Activated naive CD8-positive, alpha-beta T cell treated with anti-CD3 and anti-CD28 coated beads, Interleukin-2, amount 50 U/mL, for 24 hours (primary cell): ENCODE results near the gene RNLS.

Source experiments
- ATAC-seq: fragments of 150-1000 bp; cut with Tn5 transposase; one replicate; pipeline ENCODE4 v1.10.0; 2021
- DNase-seq: peaks from one replicate; pipeline ENCODE4 v3.0.0; 2021
- H3K27ac Mint-ChIP-seq: one replicate; pipeline ENCODE4 v1.8.0; 2021; ENCODE audit warnings: mild to moderate bottlenecking, mixed read lengths
- H3K27me3 Mint-ChIP-seq: one replicate; pipeline ENCODE4 v1.8.0; 2021; ENCODE audit warnings: mixed read lengths
- H3K36me3 Mint-ChIP-seq: one replicate; pipeline ENCODE4 v1.8.0; 2021; ENCODE audit warnings: low read depth, mixed read lengths
- H3K4me1 Mint-ChIP-seq: one replicate; pipeline ENCODE4 v1.8.0; 2021; ENCODE audit warnings: mixed read lengths
- H3K4me3 Mint-ChIP-seq: one replicate; pipeline ENCODE4 v1.8.0; 2021; ENCODE audit warnings: mild to moderate bottlenecking, moderate library complexity, mixed read lengths
- H3K9me3 Mint-ChIP-seq: one replicate; pipeline ENCODE4 v1.8.0; 2021; ENCODE audit warnings: mixed read lengths

The RNLS gene

DNA sequence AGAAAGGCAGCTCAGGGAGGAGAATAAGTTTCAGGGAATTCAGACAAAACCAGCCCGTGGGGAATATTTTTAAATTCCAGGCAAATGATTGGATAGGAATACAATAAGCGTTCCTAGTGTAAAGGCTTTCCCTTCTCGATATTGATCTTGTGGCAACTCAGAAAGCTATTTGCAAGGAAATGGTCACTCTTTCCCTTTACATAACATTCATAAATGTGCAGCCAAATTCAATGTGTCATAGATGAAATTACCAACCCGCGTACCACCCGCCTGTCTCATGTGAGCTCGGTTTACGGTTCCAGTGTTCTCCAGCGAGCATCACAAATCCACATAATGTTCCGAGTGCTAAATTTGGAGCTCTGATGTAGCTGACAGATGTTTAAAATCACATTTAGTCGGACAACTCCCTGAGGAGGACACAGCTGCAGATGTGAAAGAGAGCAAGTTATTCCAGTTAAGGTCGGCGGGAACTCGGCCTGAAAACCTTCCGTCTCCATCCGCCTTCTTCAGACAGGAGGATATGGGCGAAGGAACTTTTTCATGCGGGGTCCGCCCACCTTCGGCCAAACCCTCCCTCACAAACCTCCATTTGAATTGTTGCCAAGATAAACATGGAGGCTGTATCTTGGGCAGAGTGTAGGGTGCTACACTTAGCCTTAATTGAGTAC lies 327.0 kb downstream of the RNLS start:
- Mint-ChIP-seq H3K4me1 (peaks cover 11% of the 10 kb centered on the region), H3K4me3 (no peak overlapping the region), H3K9me3 (no peaks in the 10 kb centered on the region), H3K27ac (no peak overlapping the region), H3K27me3 (no peaks in the 10 kb centered on the region), H3K36me3 (no peaks in the 10 kb centered on the region)
- DNase-seq (no peak), ATAC-seq (no peak)

DNA sequence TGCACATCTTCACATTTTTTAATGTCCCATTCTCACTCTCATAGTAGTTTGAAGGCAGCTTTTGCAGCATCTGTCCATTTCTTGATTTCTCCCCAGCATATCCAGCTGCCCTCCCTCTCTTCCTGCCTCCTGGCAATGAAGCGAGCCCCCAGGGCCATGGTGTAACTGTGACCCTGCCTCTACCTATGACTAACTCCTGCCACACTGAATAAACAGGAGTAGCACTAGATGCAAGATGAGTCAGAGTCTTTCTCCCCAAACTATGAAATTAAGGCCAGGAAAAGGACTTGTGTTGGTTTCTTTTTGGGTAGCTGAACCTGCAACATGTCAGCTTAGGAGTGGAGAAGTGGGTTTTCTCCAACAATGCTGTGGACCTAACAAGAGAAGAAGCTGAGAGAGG lies 329.0 kb downstream of the RNLS start:
- Mint-ChIP-seq H3K4me3 (no peak overlapping the region), H3K27ac (peak overlapping the region; percentile 7), H3K36me3 (no peaks in the 10 kb centered on the region), H3K27me3 (no peaks in the 10 kb centered on the region), H3K4me1 (peaks cover 6% of the 10 kb centered on the region), H3K9me3 (no peaks in the 10 kb centered on the region)
- DNase-seq = peak; percentile 11
- peak; percentile 89 for ATAC-seq

DNA sequence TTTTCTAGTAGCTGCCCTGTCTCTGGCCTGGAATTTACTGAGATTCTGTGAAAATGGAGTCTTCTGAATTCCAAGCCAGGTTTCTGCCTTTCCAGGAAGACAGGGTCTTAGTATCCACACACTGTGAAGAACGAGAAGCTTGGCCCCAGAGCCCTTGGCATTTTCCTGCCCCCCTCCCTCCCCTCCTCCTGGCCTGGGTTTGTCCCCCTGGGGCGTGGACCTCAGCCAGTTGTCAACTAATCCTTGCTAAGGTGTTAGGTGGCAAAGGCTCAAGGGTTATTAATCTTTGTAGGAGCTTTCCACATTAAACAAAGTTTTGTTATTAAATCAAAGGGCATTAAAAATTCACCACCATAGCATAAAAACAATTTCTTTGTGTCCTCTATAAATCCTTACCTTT lies 329.5 kb downstream of the RNLS start:
- no peaks in the 10 kb centered on the region for H3K27me3 Mint-ChIP-seq
- no peak for DNase-seq
- H3K4me3 Mint-ChIP-seq = no peak overlapping the region
- no peaks in the 10 kb centered on the region for H3K36me3 Mint-ChIP-seq
- no peak overlapping the region for H3K27ac Mint-ChIP-seq
- peaks cover 6% of the 10 kb centered on the region for H3K4me1 Mint-ChIP-seq
- H3K9me3 Mint-ChIP-seq = no peaks in the 10 kb centered on the region
- no peak for ATAC-seq

DNA sequence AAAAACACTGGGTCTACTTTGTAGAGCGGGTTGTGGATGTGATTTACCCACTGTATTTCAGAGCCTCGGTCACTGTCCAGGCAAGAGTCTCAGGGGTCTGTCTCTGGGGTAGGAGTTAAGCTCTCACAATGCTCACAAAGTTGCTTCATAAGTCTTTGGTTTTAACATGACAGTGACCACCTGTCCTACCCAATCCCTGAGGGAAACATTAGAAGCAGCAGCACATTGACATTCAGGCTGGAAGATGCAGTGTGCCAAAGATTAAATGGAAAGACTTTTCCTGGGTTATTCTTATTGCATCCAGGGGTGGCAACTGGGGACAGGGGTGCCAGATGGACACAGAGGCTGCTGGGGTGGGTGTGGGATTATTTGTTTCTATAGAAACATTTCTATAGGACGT lies 330.0 kb downstream of the RNLS start:
- no peaks in the 10 kb centered on the region for H3K9me3 Mint-ChIP-seq
- no peak overlapping the region for H3K27ac Mint-ChIP-seq
- peaks cover 6% of the 10 kb centered on the region for H3K4me1 Mint-ChIP-seq
- DNase-seq = no peak
- H3K36me3 Mint-ChIP-seq = no peaks in the 10 kb centered on the region
- ATAC-seq = no peak
- H3K4me3 Mint-ChIP-seq = no peak overlapping the region
- no peaks in the 10 kb centered on the region for H3K27me3 Mint-ChIP-seq

DNA sequence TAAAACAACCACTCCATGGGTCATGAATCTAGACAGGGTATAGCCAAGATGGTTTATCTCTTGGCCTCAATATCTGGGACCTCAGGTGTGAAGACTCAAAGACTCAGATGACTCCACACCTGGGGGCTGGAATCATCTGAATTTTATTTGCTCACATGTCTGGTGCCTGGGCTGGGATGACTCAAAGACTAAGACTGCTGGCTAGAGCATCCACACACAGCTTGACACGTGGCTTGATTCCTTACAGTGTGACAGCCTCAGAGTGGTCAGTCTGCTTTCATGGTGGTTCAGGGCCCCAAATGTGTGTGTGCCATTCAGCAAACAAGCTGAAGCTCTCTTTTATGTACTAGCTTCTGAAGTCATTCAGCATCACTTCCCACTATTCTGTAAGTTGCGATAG lies 333.7 kb downstream of the RNLS start:
- Mint-ChIP-seq H3K4me3 (no peak overlapping the region), H3K27me3 (no peaks in the 10 kb centered on the region), H3K27ac (no peak overlapping the region), H3K36me3 (no peaks in the 10 kb centered on the region), H3K9me3 (no peaks in the 10 kb centered on the region), H3K4me1 (peaks cover 18% of the 10 kb centered on the region)
- DNase-seq (no peak), ATAC-seq (no peak)

DNA sequence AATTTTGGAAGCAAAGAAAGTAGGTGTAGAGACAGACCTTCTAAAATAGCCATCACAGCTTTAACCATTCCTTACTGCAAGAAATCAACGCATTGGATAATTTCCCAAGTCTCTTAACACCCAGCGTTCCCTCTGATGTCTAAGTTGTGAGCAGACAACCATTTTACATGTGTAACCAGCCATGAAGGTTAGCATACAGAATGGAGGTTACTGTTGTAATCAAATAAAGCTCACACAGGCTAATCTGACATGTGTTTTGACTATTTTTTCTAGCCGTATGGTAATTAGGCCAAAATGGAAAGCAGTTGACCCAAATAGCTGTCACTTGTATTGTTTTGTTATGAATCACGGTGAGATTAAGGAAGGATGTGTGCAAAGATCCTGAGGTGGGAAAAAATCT lies 336.4 kb downstream of the RNLS start:
- peaks cover 2% of the 10 kb centered on the region for H3K27me3 Mint-ChIP-seq
- H3K27ac Mint-ChIP-seq = no peak overlapping the region
- H3K4me3 Mint-ChIP-seq = no peak overlapping the region
- no peaks in the 10 kb centered on the region for H3K36me3 Mint-ChIP-seq
- DNase-seq (no peak), ATAC-seq (no peak)
- no peaks in the 10 kb centered on the region for H3K9me3 Mint-ChIP-seq
- peaks cover 13% of the 10 kb centered on the region for H3K4me1 Mint-ChIP-seq

DNA sequence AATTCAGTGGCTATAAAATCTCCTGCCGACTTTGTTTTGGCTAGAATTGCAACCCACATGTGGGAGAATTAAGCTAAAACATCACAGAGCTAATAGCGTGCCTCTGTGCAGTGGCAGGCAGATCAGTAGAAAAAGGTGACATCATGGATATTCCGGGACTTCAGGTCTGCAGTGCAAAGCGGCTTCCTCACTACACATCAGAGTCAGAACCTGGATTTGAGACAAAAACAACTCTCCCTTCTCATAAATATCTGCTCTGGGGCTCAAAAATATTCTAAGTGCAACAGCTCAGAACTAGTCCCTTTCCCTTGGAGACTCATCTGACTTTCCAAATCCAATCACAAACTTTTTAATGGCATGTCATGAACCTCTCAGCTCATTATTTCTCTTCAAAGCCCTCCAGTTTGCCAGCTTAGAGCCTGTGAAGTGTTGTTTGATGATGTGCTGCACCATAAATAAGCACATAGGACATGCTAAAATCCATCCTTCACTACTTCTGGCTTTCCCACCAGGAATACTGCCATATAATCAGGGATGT lies 337.1 kb downstream of the RNLS start:
- H3K4me3 Mint-ChIP-seq = no peak overlapping the region
- DNase-seq = no peak
- H3K36me3 Mint-ChIP-seq = no peaks in the 10 kb centered on the region
- peaks cover 3% of the 10 kb centered on the region for H3K27me3 Mint-ChIP-seq
- H3K9me3 Mint-ChIP-seq = no peaks in the 10 kb centered on the region
- H3K4me1 Mint-ChIP-seq = peaks cover 13% of the 10 kb centered on the region
- ATAC-seq = no peak
- no peak overlapping the region for H3K27ac Mint-ChIP-seq

DNA sequence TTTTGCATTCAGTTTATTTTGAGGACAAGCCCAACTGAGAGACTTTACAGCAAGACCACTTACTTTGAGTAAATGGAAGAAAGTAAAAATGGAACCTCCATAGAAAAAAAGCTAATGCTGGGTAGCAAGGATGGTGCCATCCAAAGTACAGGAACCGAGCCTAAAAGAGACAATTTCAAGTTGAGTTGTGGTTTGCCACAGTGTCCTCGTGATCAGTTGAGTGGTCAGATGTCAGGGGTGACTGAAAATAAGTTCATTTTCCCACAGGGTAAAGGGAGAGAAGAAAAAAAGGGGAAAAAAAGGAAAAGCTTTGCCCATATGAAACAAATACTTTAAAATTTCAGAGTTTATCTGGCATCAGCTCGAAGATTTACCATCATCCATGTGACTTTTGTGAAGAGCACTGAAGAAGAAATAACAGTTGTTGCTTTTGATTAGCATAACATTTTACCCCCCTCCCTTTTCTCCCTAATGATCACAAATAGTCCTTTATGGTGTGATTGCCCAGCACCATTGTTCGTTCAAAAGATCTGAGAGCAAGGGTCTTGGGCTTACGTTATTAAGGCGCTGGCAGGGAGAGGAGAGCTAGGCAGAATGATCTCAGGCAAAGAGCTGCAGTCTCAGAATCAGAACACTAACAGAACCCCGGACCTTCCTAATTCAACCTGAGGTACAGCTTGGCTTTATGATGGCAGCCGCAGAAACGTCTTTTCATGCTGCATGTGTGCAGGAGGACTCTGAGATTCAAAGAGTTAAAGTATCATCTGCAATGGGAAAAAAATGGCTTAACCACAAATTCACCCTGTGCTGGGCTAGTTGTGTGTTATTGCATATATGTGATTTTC lies 338.1 kb downstream of the RNLS start:
- ATAC-seq = no peak
- H3K27ac Mint-ChIP-seq = peak overlapping the region; percentile 17

DNA sequence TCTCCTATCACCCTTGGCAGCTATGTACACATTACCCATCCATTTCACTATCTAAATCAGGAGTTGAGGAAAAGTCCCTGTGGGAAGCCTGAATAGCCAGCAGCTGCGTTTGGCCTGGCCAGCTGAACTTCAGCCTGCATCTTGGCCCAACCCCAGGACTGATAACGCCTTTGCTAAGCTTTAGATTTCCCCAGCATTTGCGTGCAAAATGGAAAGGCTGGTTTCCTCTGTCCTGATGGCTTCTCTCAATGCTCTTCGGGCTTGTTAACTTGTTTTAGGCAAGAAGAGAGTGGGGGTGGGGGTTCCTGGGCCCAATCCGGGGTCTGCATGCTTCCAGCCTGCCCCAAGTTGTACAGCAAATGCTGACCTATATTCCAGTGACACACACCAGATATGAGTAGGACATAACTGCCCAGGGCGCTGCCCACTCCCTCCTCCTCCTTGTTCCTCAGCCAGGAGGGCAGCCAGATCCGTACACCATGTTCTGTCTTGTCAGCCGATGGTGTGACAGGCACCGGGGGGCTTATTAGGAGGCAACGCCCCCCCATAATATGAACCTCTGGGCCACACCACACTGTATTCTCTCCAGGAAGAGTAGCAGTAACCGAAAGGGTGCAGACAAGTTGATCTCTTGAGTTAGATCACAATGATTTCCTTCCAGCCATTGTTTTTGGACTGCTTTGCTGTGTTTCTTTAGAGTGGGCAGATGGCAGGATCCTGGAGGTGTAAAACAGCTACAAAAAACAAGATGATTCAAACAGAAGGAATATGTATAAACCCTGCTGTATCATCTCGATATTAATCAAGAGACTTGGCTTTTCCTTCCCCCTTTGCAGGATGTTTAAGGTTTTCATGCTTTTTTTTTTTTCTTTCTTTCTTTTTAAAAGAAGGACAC lies 339.0 kb downstream of the RNLS start:
- peaks cover 13% of the 10 kb centered on the region for H3K4me1 Mint-ChIP-seq
- DNase-seq (no peak), ATAC-seq (no peak)
- H3K27ac Mint-ChIP-seq = no peak overlapping the region
- no peaks in the 10 kb centered on the region for H3K36me3 Mint-ChIP-seq
- H3K9me3 Mint-ChIP-seq = no peaks in the 10 kb centered on the region
- H3K4me3 Mint-ChIP-seq = no peak overlapping the region
- H3K27me3 Mint-ChIP-seq = peaks cover 3% of the 10 kb centered on the region

More for the DNA sequence above, 338.1 kb downstream of the RNLS start:
- no peak for DNase-seq
- H3K4me3 Mint-ChIP-seq = no peak overlapping the region
- H3K4me1 Mint-ChIP-seq = peaks cover 13% of the 10 kb centered on the region
- no peaks in the 10 kb centered on the region for H3K9me3 Mint-ChIP-seq
- no peaks in the 10 kb centered on the region for H3K36me3 Mint-ChIP-seq
- peaks cover 3% of the 10 kb centered on the region for H3K27me3 Mint-ChIP-seq

DNA sequence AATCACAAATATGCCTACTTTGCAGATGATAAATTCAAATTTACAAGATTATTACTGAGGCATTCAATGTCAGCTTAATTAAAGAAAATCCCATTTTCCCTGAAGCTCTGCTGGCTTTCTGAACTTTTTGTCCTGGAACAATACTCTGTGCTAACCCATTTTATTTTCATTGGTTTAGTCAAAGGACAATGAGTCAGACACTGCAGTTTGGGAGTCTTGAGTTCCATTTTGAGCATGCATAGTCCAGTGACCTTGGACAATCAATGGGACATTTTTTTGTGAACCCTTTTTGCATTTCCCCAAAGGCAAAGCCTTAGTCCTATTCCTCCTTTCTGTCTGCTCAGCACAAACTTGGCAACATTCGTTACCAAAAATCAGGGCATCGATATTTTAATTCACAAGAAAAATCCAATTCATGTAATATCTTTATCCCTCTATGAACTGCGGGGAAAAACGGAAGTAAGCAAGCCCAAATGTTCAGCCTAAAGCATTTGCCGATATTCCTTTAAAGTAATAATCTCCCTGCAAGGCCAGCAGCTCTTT lies 339.8 kb downstream of the RNLS start:
- Mint-ChIP-seq H3K36me3 (no peaks in the 10 kb centered on the region), H3K9me3 (no peaks in the 10 kb centered on the region), H3K4me3 (no peak overlapping the region), H3K27me3 (peaks cover 3% of the 10 kb centered on the region), H3K27ac (no peak overlapping the region), H3K4me1 (peaks cover 13% of the 10 kb centered on the region)
- no peak for ATAC-seq
- DNase-seq = no peak

DNA sequence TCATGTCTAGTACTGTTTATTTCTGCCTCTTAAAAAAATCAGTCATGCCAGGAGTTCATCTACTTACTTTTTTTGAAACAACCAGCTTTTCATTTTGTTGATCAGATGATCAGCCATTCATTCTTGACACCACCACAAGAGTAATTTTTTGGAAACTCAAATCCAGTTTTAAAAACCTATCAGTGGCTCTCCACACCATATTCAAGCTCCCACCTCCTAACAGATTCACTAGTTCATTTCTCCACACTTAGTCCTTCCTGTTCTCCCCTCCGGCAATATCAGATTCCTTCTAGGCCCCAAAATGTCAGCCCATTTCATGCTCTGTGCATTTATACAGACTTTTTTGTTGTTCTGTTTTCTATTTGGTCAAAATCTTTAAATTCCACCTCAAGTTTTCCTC lies 341.6 kb downstream of the RNLS start:
- H3K4me3 Mint-ChIP-seq = no peak overlapping the region
- no peaks in the 10 kb centered on the region for H3K36me3 Mint-ChIP-seq
- H3K4me1 Mint-ChIP-seq = peaks cover 15% of the 10 kb centered on the region
- DNase-seq = no peak
- H3K27me3 Mint-ChIP-seq = peaks cover 3% of the 10 kb centered on the region
- H3K27ac Mint-ChIP-seq = no peak overlapping the region
- H3K9me3 Mint-ChIP-seq = no peaks in the 10 kb centered on the region
- no peak for ATAC-seq

DNA sequence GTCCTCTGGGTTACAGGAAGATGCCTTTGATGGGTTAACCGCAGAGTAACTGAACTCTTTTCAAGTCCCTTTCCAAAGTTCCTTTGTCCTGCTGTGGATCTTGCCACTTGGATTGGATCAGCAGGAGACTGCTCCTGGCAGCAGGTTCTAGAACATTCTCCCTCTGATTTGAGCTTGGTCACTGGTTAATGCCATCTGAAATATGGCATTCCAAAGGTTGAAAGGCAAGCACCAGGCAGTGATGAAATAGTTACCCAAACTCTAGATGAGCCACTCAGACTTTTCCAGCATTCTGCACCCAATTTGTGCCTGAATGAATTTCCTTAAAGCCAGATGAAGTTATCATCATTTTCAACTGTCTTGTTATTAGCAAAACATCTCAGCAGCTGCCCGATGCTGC lies 343.9 kb downstream of the RNLS start:
- Mint-ChIP-seq H3K36me3 (no peaks in the 10 kb centered on the region), H3K4me1 (peaks cover 4% of the 10 kb centered on the region), H3K4me3 (no peak overlapping the region), H3K27me3 (peaks cover 3% of the 10 kb centered on the region), H3K9me3 (no peaks in the 10 kb centered on the region), H3K27ac (no peak overlapping the region)
- no peak for DNase-seq
- ATAC-seq = no peak

DNA sequence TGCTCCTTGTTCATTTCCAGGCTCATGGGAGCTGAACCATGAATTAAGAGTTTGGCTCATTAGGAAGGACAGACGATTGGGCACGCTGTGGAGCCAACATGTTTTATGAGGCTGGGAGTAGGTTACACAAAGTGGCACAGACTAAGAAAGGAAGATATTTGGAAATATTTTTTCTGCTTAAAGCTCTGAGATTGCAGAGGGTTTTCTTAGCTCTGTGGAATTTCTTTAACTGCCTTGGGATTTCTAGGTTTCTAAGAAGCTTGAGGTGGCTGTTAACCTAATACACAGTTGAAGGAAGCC lies 344.6 kb downstream of the RNLS start:
- H3K9me3 Mint-ChIP-seq = no peaks in the 10 kb centered on the region
- DNase-seq (no peak), ATAC-seq (no peak)
- H3K4me1 Mint-ChIP-seq = peaks cover 4% of the 10 kb centered on the region
- no peak overlapping the region for H3K27ac Mint-ChIP-seq
- no peak overlapping the region for H3K4me3 Mint-ChIP-seq
- peaks cover 3% of the 10 kb centered on the region for H3K27me3 Mint-ChIP-seq
- no peaks in the 10 kb centered on the region for H3K36me3 Mint-ChIP-seq

DNA sequence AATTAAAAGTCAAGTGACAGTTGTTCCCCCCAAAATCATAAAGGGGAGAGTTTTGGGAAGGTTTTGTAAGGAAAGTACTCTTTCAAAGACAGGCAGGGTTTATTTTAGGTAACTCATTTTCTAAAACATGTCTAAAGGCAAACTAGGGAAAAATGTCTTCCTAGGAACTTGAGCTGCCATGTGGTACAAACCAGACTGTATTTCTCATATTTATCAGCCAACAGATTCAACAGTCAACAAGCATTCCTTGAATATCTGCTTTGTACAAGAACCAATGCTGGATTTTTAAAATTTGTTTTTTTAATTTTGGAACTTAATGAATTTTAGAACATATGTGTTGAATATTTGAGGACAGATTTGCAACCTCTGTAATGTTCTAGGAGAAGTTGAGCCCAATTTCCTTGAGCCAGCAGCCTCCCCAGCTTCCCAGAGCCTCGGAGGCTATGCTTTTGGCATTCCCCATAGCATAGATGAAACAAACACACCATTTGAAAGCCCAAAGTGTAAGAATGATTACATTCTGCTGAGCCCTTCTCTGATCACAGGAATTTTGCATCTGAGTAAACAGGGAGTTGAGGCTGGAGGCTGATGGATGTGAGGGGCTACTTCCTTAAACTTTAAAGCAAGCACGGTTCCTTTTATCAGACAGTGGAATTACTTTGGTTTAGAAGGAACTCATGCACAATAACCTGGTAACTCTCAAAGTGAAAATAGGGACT lies 345.1 kb downstream of the RNLS start:
- no peaks in the 10 kb centered on the region for H3K36me3 Mint-ChIP-seq
- H3K9me3 Mint-ChIP-seq = no peaks in the 10 kb centered on the region
- no peak for ATAC-seq
- H3K4me3 Mint-ChIP-seq = no peak overlapping the region
- H3K27me3 Mint-ChIP-seq = peaks cover 3% of the 10 kb centered on the region
- no peak for DNase-seq
- H3K4me1 Mint-ChIP-seq = peaks cover 4% of the 10 kb centered on the region
- H3K27ac Mint-ChIP-seq = no peak overlapping the region
